GM23248 (cell line): ENCODE measurements around the gene TAL1.

ENCODE experiments used
- EZH2 ChIP-seq: fragments of 200-600 bp; sonication (generic); IDR thresholded peaks from 2 replicates; pipeline ENCODE4 v1.6.1; 2018; ENCODE audit warnings: antibody characterized with exemption, mild to moderate bottlenecking; ENCODE audit not compliant: insufficient read depth, poor library complexity, severe bottlenecking
- EZH2phosphoT487 ChIP-seq: fragments of 200-600 bp; sonication (generic); IDR thresholded peaks from 2 replicates; pipeline ENCODE4 v1.6.1; 2018; ENCODE audit warnings: antibody characterized with exemption, moderate library complexity, mild to moderate bottlenecking, low read depth; ENCODE audit not compliant: insufficient read depth

- no peak for TF ChIP-seq EZH2phosphoT487
- no peak for TF ChIP-seq EZH2
Measured at GRCh38 chr1:47179017-47179987, 52.7 kb downstream of the TAL1 start.
